Naive B cell (primary cell): ENCODE measurements around the gene PRDM12. TPM values are rescaled to one million over a fixed set of nuclear protein-coding genes. Genes with fewer than 3 reads are reported as not detected.
A peak's percentile ranks its signal among the peaks of the same experiment; 100 is the strongest.

Source experiments
- ATAC-seq, 2 donors: fragments of 150-1000 bp; cut with Tn5 transposase; 2 replicates each; pipeline ENCODE4 v1.10.0; 2021; ENCODE audit warnings: low read depth in 2 of 2, mild to moderate bottlenecking in 2 of 2, moderate library complexity in 2 of 2
- DNase-seq: peaks from one replicate; pipeline ENCODE4 v3.0.0; 2022
- H3K27ac Mint-ChIP-seq, 6 donors: one replicate each; pipeline ENCODE4 v1.8.0; 2020 to 2022; ENCODE audit warnings: mild to moderate bottlenecking in 6 of 6, mixed read lengths in 6 of 6, moderate library complexity in 5 of 6, inconsistent platforms in 2 of 6
- H3K27me3 Mint-ChIP-seq, 3 donors: one replicate each; pipeline ENCODE4 v1.8.0; 2021 to 2022; ENCODE audit warnings: mixed read lengths in 3 of 3, mild to moderate bottlenecking in 1 of 3
- H3K36me3 Mint-ChIP-seq, 2 donors: one replicate each; pipeline ENCODE4 v1.8.0; 2020 to 2022; ENCODE audit warnings: mixed read lengths in 2 of 2, inconsistent platforms in 1 of 2, mild to moderate bottlenecking in 1 of 2
- H3K4me1 Mint-ChIP-seq, 3 donors: one replicate each; pipeline ENCODE4 v1.8.0; 2020 to 2022; ENCODE audit warnings: mixed read lengths in 3 of 3, inconsistent platforms in 1 of 3, mild to moderate bottlenecking in 1 of 3, moderate library complexity in 1 of 3
- H3K4me3 Mint-ChIP-seq, 8 donors: one replicate each; pipeline ENCODE4 v1.8.0; 2020 to 2022; ENCODE audit warnings: mild to moderate bottlenecking in 8 of 8, mixed read lengths in 8 of 8, moderate library complexity in 8 of 8, inconsistent platforms in 2 of 8
- H3K9me3 Mint-ChIP-seq, 7 donors: one replicate each; pipeline ENCODE4 v1.8.0; 2020 to 2022; ENCODE audit warnings: mixed read lengths in 7 of 7, mild to moderate bottlenecking in 5 of 7, inconsistent platforms in 2 of 7, moderate library complexity in 1 of 7
- polyA plus RNA-seq, 6 donors: library from polyadenylated mRNA; unstranded; fragments of 300-500 nt; fragmentation: Illumina TruSeq; gene quantifications; one replicate each; pipeline ENCODE4 v1.2.3, GENCODE V29; 2021; ENCODE audit warnings: low read depth in 6 of 6

Gene PRDM12
- polyA plus RNA-seq, 6 donors from 2014 or later: not detected

GRCh38 chr9:130712564-130713285 lies 48.3 kb downstream of the PRDM12 start:
- no peaks in the 10 kb centered on the region for H3K9me3 Mint-ChIP-seq
- peak overlapping the region; percentile 89 to 98 (median 96) for H3K4me3 Mint-ChIP-seq
- H3K27ac Mint-ChIP-seq: peak overlapping the region; percentile 91 to 98 (median 95)
- H3K4me1 Mint-ChIP-seq: peaks cover 21 to 45% (median 38%) of the 10 kb centered on the region in 3 donors
- ATAC-seq (peak; percentile 95 to 97), DNase-seq (peak; percentile 97)
- H3K27me3 Mint-ChIP-seq: no peaks in the 10 kb centered on the region
- H3K36me3 Mint-ChIP-seq: no peaks in the 10 kb centered on the region

- peaks cover 21 to 45% (median 38%) of the 10 kb centered on the region in 3 donors for H3K4me1 Mint-ChIP-seq
- H3K4me3 Mint-ChIP-seq: peak overlapping the region; percentile 89 to 98 (median 96)
- H3K27ac Mint-ChIP-seq: peak overlapping the region; percentile 77 to 95 (median 91)
- H3K9me3 Mint-ChIP-seq: no peaks in the 10 kb centered on the region
- H3K36me3 Mint-ChIP-seq: no peaks in the 10 kb centered on the region
- DNase-seq: no peak
- no peaks in the 10 kb centered on the region for H3K27me3 Mint-ChIP-seq
- peak; percentile 2 to 4 for ATAC-seq
Measured at GRCh38 chr9:130713286-130713960, 49.0 kb downstream of the PRDM12 start.

GRCh38 chr9:130714586-130715110 lies 50.3 kb downstream of the PRDM12 start:
- no peaks in the 10 kb centered on the region for H3K36me3 Mint-ChIP-seq
- H3K4me3 Mint-ChIP-seq: peak overlapping the region; percentile 89 to 98 (median 96)
- ATAC-seq: no peak
- peaks cover 21 to 49% (median 42%) of the 10 kb centered on the region in 3 donors for H3K4me1 Mint-ChIP-seq
- peak overlapping the region in 1 of 6 donors; percentile 23 for H3K27ac Mint-ChIP-seq
- no peak for DNase-seq
- no peaks in the 10 kb centered on the region for H3K9me3 Mint-ChIP-seq
- H3K27me3 Mint-ChIP-seq: no peaks in the 10 kb centered on the region

- Mint-ChIP-seq H3K27me3 (no peaks in the 10 kb centered on the region), H3K27ac (no peak overlapping the region), H3K4me3 (peak overlapping the region in 6 of 8 donors; percentile 35 to 98 (median 92)), H3K36me3 (no peaks in the 10 kb centered on the region), H3K4me1 (peaks cover 24 to 55% (median 44%) of the 10 kb centered on the region in 3 donors), H3K9me3 (no peaks in the 10 kb centered on the region)
- DNase-seq (no peak), ATAC-seq (no peak)
Measured at GRCh38 chr9:130715270-130715669, 50.9 kb downstream of the PRDM12 start.

- ATAC-seq: no peak
- Mint-ChIP-seq H3K36me3 (no peaks in the 10 kb centered on the region), H3K4me3 (no peak overlapping the region), H3K9me3 (no peaks in the 10 kb centered on the region), H3K27ac (no peak overlapping the region), H3K4me1 (peaks cover 19 to 51% (median 36%) of the 10 kb centered on the region in 3 donors), H3K27me3 (no peaks in the 10 kb centered on the region)
- DNase-seq: no peak
Measured at GRCh38 chr9:130718562-130718961, 54.2 kb downstream of the PRDM12 start.

- no peak overlapping the region for H3K4me3 Mint-ChIP-seq
- no peak for ATAC-seq
- no peaks in the 10 kb centered on the region for H3K36me3 Mint-ChIP-seq
- DNase-seq: no peak
- no peaks in the 10 kb centered on the region for H3K27me3 Mint-ChIP-seq
- H3K4me1 Mint-ChIP-seq: peaks cover 5 to 32% (median 14%) of the 10 kb centered on the region in 3 donors
- H3K9me3 Mint-ChIP-seq: no peaks in the 10 kb centered on the region
- H3K27ac Mint-ChIP-seq: no peak overlapping the region
Measured at GRCh38 chr9:130720762-130721161, 56.4 kb downstream of the PRDM12 start.

- Mint-ChIP-seq H3K4me3 (no peak overlapping the region), H3K9me3 (peaks cover 0 to 3% (median 0%) of the 10 kb centered on the region in 7 donors), H3K27ac (peak overlapping the region in 1 of 6 donors; percentile 72), H3K36me3 (no peaks in the 10 kb centered on the region), H3K4me1 (peaks cover 12 to 15% (median 14%) of the 10 kb centered on the region in 3 donors), H3K27me3 (no peaks in the 10 kb centered on the region)
- ATAC-seq (no peak), DNase-seq (no peak)
Measured at GRCh38 chr9:130728721-130729120, 64.3 kb downstream of the PRDM12 start.

GRCh38 chr9:130729145-130729544 lies 64.8 kb downstream of the PRDM12 start:
- H3K27me3 Mint-ChIP-seq: no peaks in the 10 kb centered on the region
- H3K9me3 Mint-ChIP-seq: peaks cover 0 to 3% (median 0%) of the 10 kb centered on the region in 7 donors
- H3K36me3 Mint-ChIP-seq: no peaks in the 10 kb centered on the region
- peak overlapping the region in 1 of 6 donors; percentile 70 for H3K27ac Mint-ChIP-seq
- peaks cover 12 to 15% (median 14%) of the 10 kb centered on the region in 3 donors for H3K4me1 Mint-ChIP-seq
- no peak for ATAC-seq
- no peak for DNase-seq
- H3K4me3 Mint-ChIP-seq: no peak overlapping the region

- Mint-ChIP-seq H3K27ac (peak overlapping the region in 1 of 6 donors; percentile 13), H3K9me3 (peaks cover 0 to 3% (median 0%) of the 10 kb centered on the region in 7 donors), H3K27me3 (no peaks in the 10 kb centered on the region), H3K4me3 (no peak overlapping the region), H3K4me1 (peaks cover 12 to 18% (median 16%) of the 10 kb centered on the region in 3 donors), H3K36me3 (no peaks in the 10 kb centered on the region)
- no peak for DNase-seq
- ATAC-seq: no peak
Measured at GRCh38 chr9:130731355-130731754, 67.0 kb downstream of the PRDM12 start.

GRCh38 chr9:130732136-130732535 lies 67.7 kb downstream of the PRDM12 start:
- no peak overlapping the region for H3K4me3 Mint-ChIP-seq
- H3K36me3 Mint-ChIP-seq: no peaks in the 10 kb centered on the region
- ATAC-seq (no peak), DNase-seq (no peak)
- peaks cover 0 to 3% (median 0%) of the 10 kb centered on the region in 7 donors for H3K9me3 Mint-ChIP-seq
- H3K4me1 Mint-ChIP-seq: peaks cover 12 to 22% (median 14%) of the 10 kb centered on the region in 3 donors
- H3K27ac Mint-ChIP-seq: peak overlapping the region in 2 of 6 donors; percentile 11 to 70
- no peaks in the 10 kb centered on the region for H3K27me3 Mint-ChIP-seq

Other genes with a start within 250 kb of the PRDM12 start
- not detected for gene ASS1, start 219.6 kb upstream of the PRDM12 start, polyA plus RNA-seq
- gene FUBP3, start 85.0 kb upstream of the PRDM12 start, polyA plus RNA-seq: 10 to 100 TPM; 22.5 to 37.4 (median 25.7) TPM
- 10 to 100 TPM; 24.1 to 41.1 (median 26.9) TPM for gene EXOSC2, start 29.2 kb downstream of the PRDM12 start, polyA plus RNA-seq
- gene ABL1, start 170.7 kb downstream of the PRDM12 start, polyA plus RNA-seq: 10 to 100 TPM in 2 of 6 donors, 1 to 10 TPM in 4; 1.2 to 18.9 (median 9.4) TPM
- gene QRFP, start 232.2 kb downstream of the PRDM12 start, polyA plus RNA-seq: under 1 TPM in 2 of 6 donors, not detected in 4; 0.42 to 0.75 TPM